RWPE2 (cell line): ENCODE data around the gene SRRM2.
A peak's percentile ranks its signal among the peaks of the same experiment; 100 is the strongest.

Experiments used
- ATAC-seq: fragments of 200-7000 bp; cut with Tn5 transposase; 3 replicates; pipeline ENCODE4 v1.9.1; 2021; ENCODE audit warnings: low read depth
- DNase-seq: peaks from one replicate; pipeline ENCODE4 v3.0.0-alpha.2; 2020; ENCODE audit warnings: low spot score
- H3K27ac ChIP-seq: fragments of 450-650 bp; 2 replicates; pipeline ENCODE4 v1.5.1; 2017; ENCODE audit warnings: mild to moderate bottlenecking; ENCODE audit not compliant: poor library complexity, severe bottlenecking
- H3K27me3 ChIP-seq: fragments of 250-450 bp; sonication (Bioruptor Pico); 2 replicates; pipeline ENCODE4 v1.5.1; 2021; ENCODE audit warnings: mild to moderate bottlenecking, moderate library complexity; ENCODE audit not compliant: insufficient read depth, poor library complexity, severe bottlenecking
- H3K36me3 ChIP-seq: fragments of 250-450 bp; sonication (Bioruptor Pico); 2 replicates; pipeline ENCODE4 v1.5.1; 2020; ENCODE audit warnings: low read depth, mild to moderate bottlenecking, moderate library complexity
- H3K4me1 ChIP-seq: fragments of 250-450 bp; sonication (Bioruptor Pico); 2 replicates; pipeline ENCODE4 v1.5.1; 2021; ENCODE audit warnings: mild to moderate bottlenecking, moderate library complexity; ENCODE audit not compliant: insufficient read depth, poor library complexity, severe bottlenecking
- H3K4me3 ChIP-seq: fragments of 250-450 bp; sonication (Bioruptor Pico); 2 replicates; pipeline ENCODE4 v1.5.1; 2021; ENCODE audit warnings: mild to moderate bottlenecking, moderate library complexity; ENCODE audit not compliant: severe bottlenecking
- H3K9me3 ChIP-seq: fragments of 250-450 bp; sonication (Bioruptor Pico); 2 replicates; pipeline ENCODE4 v1.5.1; 2021; ENCODE audit warnings: mild to moderate bottlenecking, moderate library complexity; ENCODE audit not compliant: severe bottlenecking
- TF ChIP-seq, protein P1 (sequence below): fragments of 450-650 bp; IDR thresholded peaks from one replicate; pipeline ENCODE4 v1.5.1; 2017; ENCODE audit warnings: mild to moderate bottlenecking, moderate library complexity; ENCODE audit not compliant: poor library complexity, severe bottlenecking

The SRRM2 gene

GRCh38 chr16:2792940-2793339 is 40.5 kb downstream of the SRRM2 start:
- H3K9me3 ChIP-seq, result no peaks in the 10 kb centered on the region
- no peak for ATAC-seq
- no peaks in the 10 kb centered on the region for H3K36me3 ChIP-seq
- TF ChIP-seq, protein P1, sequence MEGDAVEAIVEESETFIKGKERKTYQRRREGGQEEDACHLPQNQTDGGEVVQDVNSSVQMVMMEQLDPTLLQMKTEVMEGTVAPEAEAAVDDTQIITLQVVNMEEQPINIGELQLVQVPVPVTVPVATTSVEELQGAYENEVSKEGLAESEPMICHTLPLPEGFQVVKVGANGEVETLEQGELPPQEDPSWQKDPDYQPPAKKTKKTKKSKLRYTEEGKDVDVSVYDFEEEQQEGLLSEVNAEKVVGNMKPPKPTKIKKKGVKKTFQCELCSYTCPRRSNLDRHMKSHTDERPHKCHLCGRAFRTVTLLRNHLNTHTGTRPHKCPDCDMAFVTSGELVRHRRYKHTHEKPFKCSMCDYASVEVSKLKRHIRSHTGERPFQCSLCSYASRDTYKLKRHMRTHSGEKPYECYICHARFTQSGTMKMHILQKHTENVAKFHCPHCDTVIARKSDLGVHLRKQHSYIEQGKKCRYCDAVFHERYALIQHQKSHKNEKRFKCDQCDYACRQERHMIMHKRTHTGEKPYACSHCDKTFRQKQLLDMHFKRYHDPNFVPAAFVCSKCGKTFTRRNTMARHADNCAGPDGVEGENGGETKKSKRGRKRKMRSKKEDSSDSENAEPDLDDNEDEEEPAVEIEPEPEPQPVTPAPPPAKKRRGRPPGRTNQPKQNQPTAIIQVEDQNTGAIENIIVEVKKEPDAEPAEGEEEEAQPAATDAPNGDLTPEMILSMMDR, result no peak
- no peaks in the 10 kb centered on the region for H3K27me3 ChIP-seq
- H3K4me3 ChIP-seq, result no peak overlapping the region
- peaks cover 23% of the 10 kb centered on the region for H3K4me1 ChIP-seq
- no peak overlapping the region for H3K27ac ChIP-seq
- DNase-seq, result no peak

- ATAC-seq (peak; percentile 59), DNase-seq (peak; percentile 28)
- Histone ChIP-seq H3K9me3 (no peaks in the 10 kb centered on the region), H3K27me3 (no peaks in the 10 kb centered on the region), H3K4me1 (peaks cover 23% of the 10 kb centered on the region), H3K4me3 (no peak overlapping the region), H3K36me3 (no peaks in the 10 kb centered on the region), H3K27ac (peak overlapping the region; percentile 22)
- TF ChIP-seq, protein P1, result no peak
These were observed 43.1 kb downstream of the SRRM2 start for GRCh38 chr16:2795395-2796143.

DNA sequence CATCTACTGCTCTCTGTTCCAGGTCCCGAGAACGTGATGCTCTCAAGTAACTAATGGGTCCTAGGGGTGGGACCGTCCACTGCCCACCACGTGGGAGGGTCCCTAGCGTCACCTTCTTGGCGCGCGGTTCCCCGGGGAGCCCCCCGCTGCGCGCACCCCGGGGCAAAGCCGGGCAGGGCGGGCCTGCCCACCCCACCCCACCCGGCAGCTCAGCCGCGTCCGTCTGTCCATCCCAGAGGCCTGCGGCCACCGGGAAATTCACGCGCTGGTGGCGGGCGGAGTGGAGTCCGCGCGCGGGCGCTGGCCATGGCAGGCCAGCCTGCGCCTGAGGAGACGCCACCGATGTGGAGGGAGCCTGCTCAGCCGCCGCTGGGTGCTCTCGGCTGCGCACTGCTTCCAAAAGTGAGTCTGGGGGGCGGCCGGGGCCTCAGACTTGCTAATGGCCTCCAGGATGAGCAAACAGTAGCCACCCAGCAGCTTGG is 46.3 kb downstream of the SRRM2 start:
- H3K4me1 ChIP-seq, result peaks cover 23% of the 10 kb centered on the region
- peaks cover 3% of the 10 kb centered on the region for H3K27me3 ChIP-seq
- ATAC-seq (no peak), DNase-seq (peak; percentile 50)
- H3K27ac ChIP-seq, result no peak overlapping the region
- TF ChIP-seq, protein P1, result no peak
- peaks cover 8% of the 10 kb centered on the region for H3K9me3 ChIP-seq
- no peak overlapping the region for H3K4me3 ChIP-seq
- H3K36me3 ChIP-seq, result no peaks in the 10 kb centered on the region

DNA sequence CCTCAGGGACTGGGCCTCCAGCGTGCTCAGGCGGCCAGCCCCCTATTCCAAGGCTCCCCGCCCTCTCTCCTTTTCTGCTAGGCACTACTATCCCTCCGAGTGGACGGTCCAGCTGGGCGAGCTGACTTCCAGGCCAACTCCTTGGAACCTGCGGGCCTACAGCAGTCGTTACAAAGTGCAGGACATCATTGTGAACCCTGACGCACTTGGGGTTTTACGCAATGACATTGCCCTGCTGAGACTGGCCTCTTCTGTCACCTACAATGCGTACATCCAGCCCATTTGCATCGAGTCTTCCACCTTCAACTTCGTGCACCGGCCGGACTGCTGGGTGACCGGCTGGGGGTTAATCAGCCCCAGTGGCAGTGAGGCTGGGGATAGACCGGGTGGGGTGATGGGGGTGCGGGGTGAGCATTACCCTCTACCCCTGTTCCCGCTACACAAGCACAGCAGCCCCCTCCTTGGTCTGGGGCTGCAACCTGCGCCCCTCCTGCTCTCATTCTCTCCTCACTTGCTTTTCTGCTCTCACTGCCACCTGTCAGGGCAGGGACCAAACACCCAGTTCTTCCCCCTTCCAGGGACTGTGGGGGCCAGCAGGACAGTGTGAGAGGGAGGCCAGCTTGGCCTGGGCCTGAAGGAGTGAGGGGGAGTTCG is 46.9 kb downstream of the SRRM2 start:
- Histone ChIP-seq H3K27me3 (peaks cover 3% of the 10 kb centered on the region), H3K27ac (no peak overlapping the region), H3K4me3 (no peak overlapping the region), H3K36me3 (no peaks in the 10 kb centered on the region), H3K4me1 (peaks cover 19% of the 10 kb centered on the region), H3K9me3 (peaks cover 11% of the 10 kb centered on the region)
- DNase-seq (peak; percentile 47), ATAC-seq (0 out of 3 replicates have a peak, but pooled peaks have one; percentile 20)
- TF ChIP-seq, protein P1, result no peak
